Dermis blood vessel endothelial cell (primary cell): ENCODE data around the gene TTR. TPM values are rescaled to one million over a fixed set of nuclear protein-coding genes. Genes with fewer than 3 reads are reported as not detected.
A peak's percentile ranks its signal among the peaks of the same experiment; 100 is the strongest.

Experiments
- DNase-seq: peaks from one replicate; pipeline ENCODE4 v3.0.0; 2010
- total RNA-seq: library from RNA; depleted of rRNA; stranded (reverse); fragments of >200 nt; gene quantifications from 2 replicates; pipeline ENCODE4 v1.2.3, GENCODE V29; 2014

TTR gene
- total RNA-seq, 1 donor from 2014 or later, result not detected

GRCh38 chr18:31617031-31617717 is 25.5 kb downstream of the TTR start:
- DNase-seq, result no peak

DNA sequence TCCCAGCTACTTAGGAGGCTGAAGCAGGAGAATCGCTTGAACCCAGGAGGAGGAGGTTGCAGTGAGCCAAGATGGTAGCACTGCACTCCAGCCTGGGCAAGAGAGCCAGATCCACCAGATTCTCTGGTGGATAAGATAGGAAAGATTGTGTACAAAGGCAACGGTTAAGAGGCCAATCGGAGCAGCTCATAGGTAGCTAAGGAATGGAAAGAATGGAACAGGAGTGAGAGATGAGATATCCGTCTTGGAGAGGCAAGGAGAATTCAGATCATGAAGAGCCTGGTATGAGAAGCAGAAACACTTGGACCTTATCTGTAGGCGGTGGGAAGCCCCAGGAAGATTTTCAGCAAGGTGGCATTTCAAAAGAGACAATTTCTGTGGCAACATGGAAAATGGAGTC is 27.1 kb downstream of the TTR start:
- DNase-seq, result no peak

GRCh38 chr18:31619291-31619690 is 27.6 kb downstream of the TTR start:
- DNase-seq, result no peak

DNA sequence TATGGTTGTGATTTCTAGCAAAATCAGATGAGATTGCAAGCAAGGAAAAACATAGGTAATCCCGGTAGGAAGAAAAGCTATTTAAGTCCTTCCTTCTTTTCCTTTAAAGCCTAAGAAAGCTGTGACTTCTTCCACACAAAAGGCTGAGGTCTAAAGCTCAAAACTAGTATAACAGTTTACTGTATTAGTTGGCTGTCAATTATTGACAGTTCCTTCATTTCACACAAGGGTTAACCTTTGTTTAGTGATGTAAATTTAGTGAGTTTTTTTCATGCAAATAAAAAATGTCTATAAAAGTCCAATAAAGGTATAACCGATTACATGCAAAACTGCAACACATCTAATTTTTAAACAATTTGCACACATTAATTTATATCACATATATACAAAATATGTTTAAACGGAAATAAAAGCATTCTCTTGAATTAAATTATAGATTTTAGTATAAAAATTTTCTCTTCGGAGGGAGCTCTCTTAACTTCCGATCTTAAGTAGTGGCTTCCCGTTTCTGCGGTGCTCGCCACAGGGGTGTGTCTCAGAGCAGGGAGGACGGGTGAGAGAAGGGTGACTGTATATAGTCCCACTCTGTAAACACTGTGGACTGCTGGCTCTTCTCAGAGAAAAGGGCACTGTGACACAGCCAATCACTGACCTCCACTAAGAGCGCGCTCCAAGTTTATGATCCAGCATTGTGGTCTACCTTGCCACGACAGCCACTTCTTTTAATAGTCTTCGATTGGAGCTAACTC is 33.4 kb downstream of the TTR start:
- DNase-seq, result no peak

GRCh38 chr18:31626409-31626808 is 34.7 kb downstream of the TTR start:
- no peak for DNase-seq

- no peak for DNase-seq
These were observed 38.9 kb downstream of the TTR start for GRCh38 chr18:31630549-31630948.

DNA sequence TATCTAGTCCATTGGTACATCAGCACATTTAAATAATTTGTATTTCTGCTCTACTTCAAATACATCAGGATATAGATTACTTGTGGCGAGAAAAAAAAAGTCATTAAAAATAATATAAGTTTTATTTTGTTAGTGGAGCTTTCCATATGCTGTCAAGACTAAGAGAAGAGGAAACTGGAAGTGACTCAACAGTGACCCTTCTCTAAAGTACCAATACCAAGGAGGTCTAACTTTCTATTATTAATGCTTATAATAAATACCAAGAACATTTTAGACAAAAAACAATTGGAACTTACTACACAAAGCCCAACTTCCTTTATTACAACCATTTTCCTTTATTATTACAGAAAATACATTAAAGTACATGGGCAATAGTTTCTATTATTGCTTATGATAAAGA is 39.8 kb downstream of the TTR start:
- peak; percentile 51 for DNase-seq

DNA sequence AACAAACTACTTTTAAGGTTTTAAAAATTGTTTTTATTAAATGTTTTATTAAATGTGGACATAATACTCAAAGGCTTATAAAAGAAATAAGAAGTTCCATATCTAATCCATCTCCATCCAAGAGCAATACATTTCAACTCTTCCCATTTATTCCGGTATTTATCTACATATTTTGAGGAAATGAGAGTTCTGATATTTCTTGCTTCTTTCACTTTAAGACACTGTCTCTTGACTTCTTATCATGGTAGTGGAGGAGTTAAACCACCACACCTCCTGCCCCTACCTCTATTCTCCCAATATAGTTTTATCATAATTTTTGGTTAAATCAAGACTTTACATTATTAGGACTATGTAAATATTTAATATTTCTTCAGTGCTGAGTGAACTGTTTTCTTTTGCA is 40.7 kb downstream of the TTR start:
- no peak for DNase-seq

DNA sequence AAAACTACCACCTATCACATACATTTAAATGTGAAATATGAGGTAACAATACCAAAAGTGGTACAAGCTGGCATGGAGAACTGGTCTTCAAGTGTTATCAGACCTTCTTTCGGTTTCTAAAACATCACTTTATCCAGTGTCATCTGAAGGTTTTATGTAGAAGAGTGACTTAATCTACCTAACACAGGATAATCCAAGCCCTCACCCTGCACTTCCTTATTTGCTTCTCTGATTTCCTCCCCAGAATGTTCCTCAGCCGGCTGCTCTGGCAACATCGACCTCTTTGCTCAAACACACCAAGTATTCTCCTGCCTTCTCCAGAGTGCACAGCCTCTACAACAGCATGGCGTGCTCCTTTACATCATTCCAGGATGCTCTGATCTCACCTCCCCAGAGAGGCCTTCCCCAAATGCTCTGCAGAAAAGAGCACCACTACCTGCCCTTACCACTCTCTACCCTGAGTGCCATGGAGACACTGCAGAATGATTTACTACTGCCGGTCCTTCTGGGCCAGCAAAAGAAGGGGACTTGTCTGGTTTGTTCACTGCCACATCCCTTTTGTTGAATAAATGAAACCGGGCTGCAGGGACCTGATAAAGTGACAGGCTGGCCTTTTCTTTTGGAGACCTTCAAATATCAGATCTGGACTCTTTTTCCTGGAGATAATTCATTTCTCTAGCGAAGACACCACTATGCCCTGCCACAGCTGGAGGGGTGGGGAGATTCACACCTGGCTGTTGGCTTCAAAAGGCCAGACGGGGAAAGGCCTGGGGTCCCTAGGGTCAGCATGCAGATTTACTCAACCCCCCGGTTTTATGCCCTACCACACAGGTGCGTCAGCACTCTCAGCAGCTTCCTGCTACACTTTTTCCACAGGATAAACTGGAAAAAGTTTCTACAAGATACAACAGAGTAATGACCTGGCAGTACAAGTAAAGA is 42.0 kb downstream of the TTR start:
- DNase-seq, result no peak

DNA sequence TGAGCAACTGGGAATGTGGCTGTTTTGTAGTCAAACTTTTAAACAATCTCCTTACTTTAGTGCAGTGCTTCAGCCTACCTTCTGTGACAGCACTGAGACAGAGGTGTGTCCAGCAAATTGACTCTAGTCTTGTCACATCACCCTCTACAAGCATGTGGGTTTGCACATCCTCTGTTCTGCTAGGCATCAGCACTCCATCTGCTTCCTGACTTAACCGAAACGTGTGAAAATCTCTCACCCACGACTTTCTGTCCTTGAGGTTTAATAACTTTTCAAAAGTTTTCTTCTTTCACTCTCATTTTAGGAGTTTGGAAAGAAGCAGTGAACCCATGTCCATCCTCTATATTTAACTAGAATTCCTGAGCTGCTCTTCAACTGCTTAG is 42.6 kb downstream of the TTR start:
- DNase-seq, result no peak

- DNase-seq, result no peak
These were observed 44.7 kb downstream of the TTR start for GRCh38 chr18:31636387-31636786.

DNA sequence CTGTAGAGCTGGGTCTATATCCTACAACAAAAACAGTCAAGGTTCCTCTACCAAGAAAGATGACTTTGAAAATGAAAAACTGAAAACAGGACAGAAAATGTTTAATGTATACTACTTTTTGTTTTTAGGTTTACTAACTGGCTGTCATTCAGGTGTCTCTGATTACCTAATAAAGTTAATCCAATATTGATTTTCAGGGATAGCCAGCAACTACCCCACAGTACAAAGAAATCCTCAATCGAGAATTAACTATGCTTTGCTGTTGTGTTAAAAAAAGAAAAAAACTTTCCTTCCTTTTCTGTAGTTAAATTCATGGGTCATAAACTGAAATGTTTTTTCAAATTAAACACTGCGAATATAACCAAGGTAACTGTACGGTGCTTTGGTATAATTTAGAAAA is 45.8 kb downstream of the TTR start:
- DNase-seq, result no peak

DNA sequence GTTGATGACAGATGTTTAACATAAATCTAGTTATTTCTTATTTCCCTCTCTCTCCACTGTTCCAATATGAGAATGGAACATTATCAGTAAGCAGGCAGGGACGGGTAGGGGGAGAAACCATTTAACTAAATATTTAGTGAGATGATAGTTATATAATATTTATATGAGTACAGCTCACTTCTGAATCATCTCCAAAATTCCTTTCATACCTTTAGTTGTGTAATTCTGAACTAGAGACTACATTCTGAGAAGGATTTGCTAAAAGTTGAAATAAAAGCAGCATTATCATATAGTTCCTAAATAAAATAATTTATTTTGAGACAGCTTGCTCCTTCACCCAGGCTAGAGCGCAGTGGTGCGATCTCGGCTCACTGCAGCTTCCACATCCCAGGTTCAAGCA is 51.3 kb downstream of the TTR start:
- DNase-seq, result no peak

- no peak for DNase-seq
These were observed 53.7 kb downstream of the TTR start for GRCh38 chr18:31645411-31645810.

DNA sequence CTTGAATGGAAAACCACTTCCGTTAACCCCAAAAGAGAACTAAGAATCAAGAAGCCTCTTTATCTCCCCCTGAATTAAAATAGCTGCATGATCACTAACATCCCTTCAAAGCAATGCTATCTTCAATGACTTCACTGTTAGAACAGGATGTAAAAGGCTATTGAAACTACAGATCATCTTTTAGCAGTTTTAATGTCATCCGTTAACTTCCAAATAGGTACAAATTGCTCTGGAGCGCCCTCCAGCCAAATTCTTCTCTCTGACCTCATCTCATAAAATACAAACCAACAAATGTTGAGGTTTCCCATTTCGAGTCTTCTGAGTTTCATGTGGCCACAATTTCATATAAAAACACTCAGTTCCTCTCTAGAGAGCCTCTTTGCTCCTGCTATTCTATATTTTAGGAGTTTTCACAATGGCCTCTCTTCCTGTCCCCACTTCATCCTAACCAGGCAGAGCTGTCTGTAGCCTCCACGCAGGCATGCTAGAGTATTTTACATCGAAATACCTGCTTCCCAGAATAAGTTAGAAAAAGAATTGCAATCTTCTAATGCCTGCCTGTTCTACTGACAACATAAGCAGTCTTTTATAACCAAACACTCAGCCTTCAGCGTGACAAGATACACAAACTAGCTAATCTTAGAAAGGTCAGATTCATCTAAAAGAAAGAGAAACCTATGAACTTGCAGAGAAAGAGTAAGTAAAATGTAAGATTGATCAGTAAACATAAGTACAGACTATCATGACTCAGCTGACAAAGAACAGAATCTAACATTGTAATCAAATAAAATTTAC is 54.9 kb downstream of the TTR start:
- DNase-seq, result no peak

GRCh38 chr18:31647127-31647753 is 55.6 kb downstream of the TTR start:
- DNase-seq, result no peak

Other genes starting within 250 kb of the TTR start
- gene DSG4, start 215.1 kb upstream of the TTR start, total RNA-seq, result not detected in 2 replicates
- not detected in 2 replicates for gene DSG3, start 144.1 kb upstream of the TTR start, total RNA-seq
- gene DSG2, start 93.7 kb upstream of the TTR start, total RNA-seq, result 3.9 and 9.7 TPM in 2 replicates
- gene B4GALT6, start 92.7 kb downstream of the TTR start, total RNA-seq, result 3.4 and 6.6 TPM in 2 replicates
- gene SLC25A52, start 169.0 kb downstream of the TTR start, total RNA-seq, result not detected in 2 replicates